HPDE6-E6E7 (cell line): ENCODE measurements around the gene ABR.
"Not testable (repeated sequence)": the region's sequence is repeated elsewhere in the genome, so short reads cannot be mapped to it uniquely, and the experiment has no call there.

Experiments
- DNase-seq: peaks from one replicate; pipeline ENCODE4 v3.0.0; 2011; ENCODE audit warnings: missing footprints; ENCODE audit errors: extremely low spot score

Gene ABR

GRCh38 chr17:983921-984320 lies 195.9 kb downstream of the ABR start:
- DNase-seq: no peak

- no peak for DNase-seq
These were observed 198.5 kb downstream of the ABR start for GRCh38 chr17:981292-981658.

GRCh38 chr17:980406-981291 lies 199.1 kb downstream of the ABR start:
- DNase-seq: peak; percentile 66

- no peak for DNase-seq
These were observed 200.0 kb downstream of the ABR start, which contains the start of gene NXN for GRCh38 chr17:979539-980405. TSS of gene NXN (minus strand) at chr17:979776.

GRCh38 chr17:979212-979538 lies 200.6 kb downstream of the ABR start:
- no peak for DNase-seq

- DNase-seq: no peak
These were observed 201.4 kb downstream of the ABR start for GRCh38 chr17:978103-979093.

- no peak for DNase-seq
These were observed 202.6 kb downstream of the ABR start for GRCh38 chr17:977166-977565.

GRCh38 chr17:976312-976711 lies 203.5 kb downstream of the ABR start:
- no peak for DNase-seq

GRCh38 chr17:975371-975915 lies 204.3 kb downstream of the ABR start:
- DNase-seq: no peak

GRCh38 chr17:974778-975177 lies 205.0 kb downstream of the ABR start:
- DNase-seq: not testable (repeated sequence)

GRCh38 chr17:973053-973452 lies 206.7 kb downstream of the ABR start:
- peak; percentile 91 for DNase-seq

- DNase-seq: not testable (repeated sequence)
These were observed 207.9 kb downstream of the ABR start for GRCh38 chr17:971861-972260.

GRCh38 chr17:970364-970763 lies 209.4 kb downstream of the ABR start:
- no peak for DNase-seq

- no peak for DNase-seq
These were observed 209.9 kb downstream of the ABR start for GRCh38 chr17:969811-970355.

GRCh38 chr17:968812-969730 lies 210.7 kb downstream of the ABR start:
- no peak for DNase-seq

- DNase-seq: no peak
These were observed 212.7 kb downstream of the ABR start for GRCh38 chr17:967122-967521.

- no peak for DNase-seq
These were observed 214.3 kb downstream of the ABR start for GRCh38 chr17:965311-965989.

GRCh38 chr17:964876-965275 lies 214.9 kb downstream of the ABR start:
- DNase-seq: no peak

- DNase-seq: no peak
These were observed 217.1 kb downstream of the ABR start for GRCh38 chr17:962670-963069.
